Parathyroid adenoma (tissue), 2 donors: ENCODE data around the gene FAM216B.

Experiments used
- H2AFZ ChIP-seq: fragments of 300-600 bp; sonication (generic); one replicate; pipeline ENCODE4 v1.7.0; 2017; ENCODE audit warnings: antibody characterized with exemption, mild to moderate bottlenecking
- H3K27ac ChIP-seq: fragments of 300-600 bp; sonication (generic); one replicate; pipeline ENCODE4 v1.7.0; 2017
- H3K27me3 ChIP-seq: fragments of 300-600 bp; sonication (generic); one replicate; pipeline ENCODE4 v1.7.0; 2017; ENCODE audit warnings: low read length; ENCODE audit not compliant: control insufficient read depth, insufficient read depth
- H3K36me3 ChIP-seq: fragments of 300-600 bp; sonication (generic); one replicate; pipeline ENCODE4 v1.7.0; 2017; ENCODE audit warnings: low read length; ENCODE audit not compliant: control insufficient read depth, insufficient read depth
- H3K4me1 ChIP-seq: fragments of 300-600 bp; sonication (generic); one replicate; pipeline ENCODE4 v1.7.0; 2017; ENCODE audit warnings: control low read depth
- H3K4me2 ChIP-seq: fragments of 300-600 bp; sonication (generic); one replicate; pipeline ENCODE4 v1.7.0; 2017; ENCODE audit warnings: low read length
- H3K4me3 ChIP-seq: fragments of 300-600 bp; sonication (generic); one replicate; pipeline ENCODE4 v1.7.0; 2017; ENCODE audit warnings: low read depth, low read length
- H3K79me2 ChIP-seq: fragments of 300-600 bp; sonication (generic); one replicate; pipeline ENCODE4 v1.7.0; 2017; ENCODE audit warnings: control low read depth
- H3K9ac ChIP-seq: fragments of 300-600 bp; sonication (generic); one replicate; pipeline ENCODE4 v1.7.0; 2017; ENCODE audit warnings: mild to moderate bottlenecking
- H3K9me3 ChIP-seq: fragments of 300-600 bp; sonication (generic); one replicate; pipeline ENCODE4 v1.7.0; 2017; ENCODE audit warnings: low read length; ENCODE audit not compliant: control insufficient read depth
- TF ChIP-seq, protein P1 (sequence below): fragments of 300-600 bp; sonication (generic); IDR thresholded peaks from one replicate; pipeline ENCODE4 v1.7.0; 2017; ENCODE audit warnings: antibody characterized with exemption, mild to moderate bottlenecking
- donor health status: primary hyperparathyroidism.

FAM216B gene

DNA sequence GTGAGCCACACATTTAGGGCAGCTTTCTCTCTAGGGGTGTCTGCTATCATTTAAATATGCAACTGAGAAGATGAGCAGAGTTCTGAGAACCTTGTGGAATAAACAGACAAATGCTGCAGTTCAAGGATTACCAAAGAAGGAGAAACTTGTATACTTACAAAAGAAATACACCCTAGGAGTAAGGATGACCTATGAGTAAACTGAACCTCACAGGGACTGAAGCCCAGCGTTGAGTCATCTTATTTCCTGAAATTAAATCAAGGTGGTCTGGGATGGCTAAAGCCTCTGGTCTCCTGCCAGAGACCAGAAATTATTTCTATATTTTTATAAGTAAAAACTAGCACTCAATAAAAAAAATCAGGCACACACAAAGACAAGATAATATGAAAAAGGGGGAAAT, 40.1 kb downstream of the FAM216B start:
- Histone ChIP-seq H3K4me1 (no peaks in the 10 kb centered on the region), H3K36me3 (no peaks in the 10 kb centered on the region), H3K4me3 (no peak overlapping the region), H3K27me3 (no peaks in the 10 kb centered on the region), H3K4me2 (no peak overlapping the region), H2AFZ (no peak overlapping the region), H3K9me3 (no peaks in the 10 kb centered on the region), H3K27ac (no peak overlapping the region), H3K79me2 (no peaks in the 10 kb centered on the region), H3K9ac (no peak overlapping the region)
- TF ChIP-seq, protein P1, sequence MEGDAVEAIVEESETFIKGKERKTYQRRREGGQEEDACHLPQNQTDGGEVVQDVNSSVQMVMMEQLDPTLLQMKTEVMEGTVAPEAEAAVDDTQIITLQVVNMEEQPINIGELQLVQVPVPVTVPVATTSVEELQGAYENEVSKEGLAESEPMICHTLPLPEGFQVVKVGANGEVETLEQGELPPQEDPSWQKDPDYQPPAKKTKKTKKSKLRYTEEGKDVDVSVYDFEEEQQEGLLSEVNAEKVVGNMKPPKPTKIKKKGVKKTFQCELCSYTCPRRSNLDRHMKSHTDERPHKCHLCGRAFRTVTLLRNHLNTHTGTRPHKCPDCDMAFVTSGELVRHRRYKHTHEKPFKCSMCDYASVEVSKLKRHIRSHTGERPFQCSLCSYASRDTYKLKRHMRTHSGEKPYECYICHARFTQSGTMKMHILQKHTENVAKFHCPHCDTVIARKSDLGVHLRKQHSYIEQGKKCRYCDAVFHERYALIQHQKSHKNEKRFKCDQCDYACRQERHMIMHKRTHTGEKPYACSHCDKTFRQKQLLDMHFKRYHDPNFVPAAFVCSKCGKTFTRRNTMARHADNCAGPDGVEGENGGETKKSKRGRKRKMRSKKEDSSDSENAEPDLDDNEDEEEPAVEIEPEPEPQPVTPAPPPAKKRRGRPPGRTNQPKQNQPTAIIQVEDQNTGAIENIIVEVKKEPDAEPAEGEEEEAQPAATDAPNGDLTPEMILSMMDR = no peak

DNA sequence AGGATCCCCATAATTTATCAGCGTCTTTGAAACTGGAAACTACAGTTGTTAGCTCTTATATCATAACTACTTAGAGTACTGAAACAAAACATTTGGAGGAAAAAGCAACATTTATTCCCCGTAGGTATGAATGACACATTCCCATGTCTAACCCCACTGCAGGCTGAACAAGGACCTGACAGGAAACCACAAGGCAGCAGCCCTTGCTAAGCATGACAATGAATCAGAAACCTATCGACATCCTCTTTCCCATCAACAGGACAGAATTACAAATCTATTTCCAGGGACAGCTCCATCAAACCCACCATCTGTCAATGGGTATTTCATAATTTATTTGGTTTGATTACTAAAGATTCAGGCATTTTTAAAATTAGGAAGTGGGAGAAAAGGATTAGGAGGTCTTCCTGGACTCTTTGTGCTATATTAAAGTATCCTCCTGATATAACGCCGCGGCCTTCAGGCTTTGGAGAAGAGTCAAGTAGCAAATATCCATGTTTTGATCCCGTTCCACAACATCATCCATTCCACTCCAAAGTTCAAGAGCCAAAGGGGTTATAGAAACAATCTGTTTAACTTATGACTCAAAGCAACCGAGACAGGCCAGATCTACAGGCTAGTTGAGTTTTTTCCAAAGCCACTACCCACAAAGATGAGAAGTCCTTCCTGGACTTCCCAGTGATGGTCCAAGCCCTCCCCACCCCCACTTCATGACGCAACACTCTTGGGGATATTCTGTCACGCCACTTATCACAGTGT, 51.1 kb downstream of the FAM216B start:
- no peak overlapping the region for H3K4me2 ChIP-seq
- no peak overlapping the region for H3K9ac ChIP-seq
- H2AFZ ChIP-seq = no peak overlapping the region
- no peaks in the 10 kb centered on the region for H3K27me3 ChIP-seq
- H3K4me3 ChIP-seq = no peak overlapping the region
- H3K9me3 ChIP-seq = peaks cover 2% of the 10 kb centered on the region
- H3K4me1 ChIP-seq = no peaks in the 10 kb centered on the region
- TF ChIP-seq, protein P1 = no peak
- H3K79me2 ChIP-seq = no peaks in the 10 kb centered on the region
- no peak overlapping the region for H3K27ac ChIP-seq
- no peaks in the 10 kb centered on the region for H3K36me3 ChIP-seq

DNA sequence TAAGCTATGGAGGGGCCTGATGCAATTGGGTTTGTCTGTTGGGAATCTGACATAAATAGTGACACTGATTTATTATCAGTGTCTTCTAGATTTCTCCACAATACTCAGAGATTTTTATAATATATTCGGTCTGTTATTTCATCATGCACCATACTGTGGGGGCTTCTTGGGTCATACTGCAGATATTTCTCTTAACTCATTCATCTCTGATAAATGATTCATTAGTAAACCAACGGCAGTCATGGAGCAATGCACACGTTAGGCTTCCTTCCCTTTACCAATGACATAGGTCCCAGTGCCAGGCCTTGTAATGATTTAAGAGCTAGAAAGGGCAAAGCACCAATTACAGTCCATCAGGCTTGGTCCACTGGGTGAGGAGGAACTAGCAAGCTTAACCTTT, 53.6 kb downstream of the FAM216B start:
- Histone ChIP-seq H3K79me2 (no peaks in the 10 kb centered on the region), H2AFZ (no peak overlapping the region), H3K27ac (no peak overlapping the region), H3K27me3 (no peaks in the 10 kb centered on the region), H3K36me3 (no peaks in the 10 kb centered on the region), H3K9me3 (peaks cover 2% of the 10 kb centered on the region), H3K4me3 (no peak overlapping the region), H3K4me2 (no peak overlapping the region), H3K9ac (no peak overlapping the region), H3K4me1 (no peaks in the 10 kb centered on the region)
- TF ChIP-seq, protein P1 = no peak

DNA sequence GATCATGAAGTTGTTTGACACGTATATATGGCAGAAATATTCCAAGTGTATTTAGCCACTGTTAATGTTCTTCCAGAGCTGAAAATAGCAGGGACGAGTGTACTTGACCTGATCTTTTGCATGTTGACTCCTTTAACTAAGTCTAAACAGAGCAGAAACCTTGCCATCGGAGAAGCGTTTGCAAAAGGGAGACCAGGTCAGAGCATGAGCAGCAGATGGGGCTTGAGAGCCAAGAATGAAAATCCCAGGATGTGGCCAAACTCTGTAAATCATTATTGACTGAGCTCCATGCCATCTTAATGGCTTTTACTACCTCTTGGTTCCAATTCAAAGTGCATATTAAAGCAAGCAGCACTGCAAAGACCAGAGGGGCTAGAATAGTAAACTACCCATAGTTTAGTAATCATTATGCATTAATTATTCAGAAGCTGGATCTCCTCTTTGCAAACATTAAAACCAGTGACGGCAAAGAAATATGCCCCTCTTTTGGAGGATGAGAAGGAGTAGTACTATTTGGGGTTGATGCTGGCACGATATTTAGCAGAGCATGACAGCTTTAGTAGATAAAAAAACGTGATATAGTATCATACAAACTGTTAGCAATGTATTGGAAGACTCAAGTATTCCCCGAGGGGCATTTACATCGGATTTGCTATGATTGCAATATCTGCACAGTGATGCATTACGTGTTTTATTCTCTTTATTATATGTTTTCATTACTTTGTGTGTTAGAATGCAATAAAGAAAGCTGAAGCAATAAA, 55.7 kb downstream of the FAM216B start:
- Histone ChIP-seq H3K79me2 (no peaks in the 10 kb centered on the region), H3K4me1 (no peaks in the 10 kb centered on the region), H3K27me3 (no peaks in the 10 kb centered on the region), H3K27ac (no peak overlapping the region), H3K9ac (no peak overlapping the region), H3K36me3 (no peaks in the 10 kb centered on the region), H3K4me2 (no peak overlapping the region), H2AFZ (no peak overlapping the region), H3K9me3 (peaks cover 2% of the 10 kb centered on the region), H3K4me3 (no peak overlapping the region)
- TF ChIP-seq, protein P1 = no peak
